ENCODE results near the gene SOX10.

- TF ChIP-seq TAF1 (IDR thresholded peaks at IDR 0.05; ENCODE audit: borderline replicate concordance, insufficient read depth, low read length), result no peak
- no peak for TF ChIP-seq SIN3A (IDR thresholded peaks at IDR 0.05; ENCODE audit: borderline replicate concordance, insufficient read depth, low read length)
- TF ChIP-seq POLR2AphosphoS5 (IDR thresholded peaks at IDR 0.05; ENCODE audit: low read depth, low read length), result no peak
- TF ChIP-seq REST (IDR thresholded peaks at IDR 0.05; ENCODE audit: insufficient read depth in 1 of 2, low read depth in 2 of 2, low read length in 2 of 2), result no peak
Observed at GRCh38 chr22:37954686-37955085, 29.7 kb downstream of the SOX10 start.
